ENCODE measurements around the gene MCC.

- TF ChIP-seq CTCF (IDR thresholded peaks at IDR 0.05) (no peak), EZH2 (IDR thresholded peaks at IDR 0.05; ENCODE audit: borderline replicate concordance, insufficient read depth, low read depth, low read length, poor library complexity, severe bottlenecking) (no peak)
Measured at GRCh38 chr5:113293068-113293974, 194.9 kb downstream of the MCC start.

All from B cell (primary cell).